K562 (cell line): ENCODE data around the gene HES4. TPM values are rescaled to one million over a fixed set of nuclear protein-coding genes. Genes with fewer than 3 reads are reported as not detected.

Experiments used
- ATAC-seq: fragments of 200-7000 bp; cut with Tn5 transposase; 3 replicates; pipeline ENCODE4 v1.9.1; 2020; ENCODE audit warnings: moderate library complexity
- BruUV-seq: library from RNA; stranded (reverse); fragments of 400-500 nt; replicated peaks from 2 replicates; lab custom pipeline; 2021; lab: Mats Ljungman, UMichigan
- CTCF ChIA-PET: fragments of 300-600 bp; formaldehyde crosslinking; extraction: SDS; loops from one replicate; lab custom pipeline; 2021; ENCODE audit warnings: low intra/inter-chr PET ratio; lab: Yijun Ruan, JAX
- POLR2A ChIA-PET: fragments of 300-600, 350-650 bp; sonication (Branson Sonifier 250); formaldehyde crosslinking; extraction: SDS; loops from one replicate; lab custom pipeline; 2021; ENCODE audit warnings: antibody characterized with exemption, inconsistent platforms; lab: Yijun Ruan, JAX
- DNase-seq, 4 experiments: peaks; one replicate each; pipeline versions ENCODE4 v3.0.0 to v3.0.0-alpha.2; 2011 to 2018; ENCODE audit warnings: low spot score in 3 of 4, mixed read lengths in 3 of 4; ENCODE audit errors: extremely low read depth in 1 of 4
- FAIRE-seq: peaks from 2 replicates; lab custom pipeline; 2011; peaks lifted over from hg19 to GRCh38; lab: Jason Lieb, UNC
- H2AFZ ChIP-seq: 2 replicates; pipeline ENCODE4 v1.6.0; 2011; ENCODE audit warnings: low read depth, low read length, control low read depth, inconsistent platforms
- H3K27ac ChIP-seq: fragments of 200-600 bp; 3 replicates; pipeline ENCODE4 v1.8.0; 2011; ENCODE audit warnings: low read depth, mild to moderate bottlenecking, control low read depth, inconsistent platforms, low read length, moderate library complexity, mixed read lengths; ENCODE audit errors: extremely low read depth
- H3K27me3 ChIP-seq, 2 experiments: fragments of 300-600 bp in 1 of 2; 2 replicates in 1 of 2; 3 replicates in 1 of 2; pipeline versions ENCODE4 v1.6.0 to v1.8.0; 2011; ENCODE audit warnings: inconsistent platforms in 2 of 2, low read length in 2 of 2, mild to moderate bottlenecking in 1 of 2, mixed read lengths in 1 of 2, moderate library complexity in 1 of 2; ENCODE audit not compliant: control insufficient read depth in 2 of 2, insufficient read depth in 2 of 2
- H3K36me3 ChIP-seq: fragments of 300-600 bp; 3 replicates; pipeline ENCODE4 v1.8.0; 2011; ENCODE audit warnings: mild to moderate bottlenecking, low read length, inconsistent platforms; ENCODE audit not compliant: control insufficient read depth, insufficient read depth
- H3K4me1 ChIP-seq, 2 experiments: fragments of 200-600 bp in 1 of 2; replicated peaks in 1 of 2; 2 replicates in 1 of 2; 3 replicates in 1 of 2; pipeline versions ENCODE4 v1.5.1 to v1.8.0; 2011; ENCODE audit warnings: inconsistent platforms in 2 of 2, low read length in 2 of 2, mild to moderate bottlenecking in 1 of 2, mixed read lengths in 1 of 2, moderate library complexity in 1 of 2; ENCODE audit not compliant: control insufficient read depth in 2 of 2, insufficient read depth in 2 of 2
- H3K4me2 ChIP-seq: 2 replicates; pipeline ENCODE4 v1.6.1; 2011; ENCODE audit warnings: low read length, control low read depth, inconsistent platforms, mixed read lengths; ENCODE audit not compliant: insufficient read depth
- H3K4me3 ChIP-seq: fragments of 200-600 bp; sonication (generic), shearing (Covaris generic); 2 replicates; pipeline ENCODE4 v1.5.1; 2016; ENCODE audit warnings: control low read depth, inconsistent platforms
- H3K79me2 ChIP-seq: fragments of 200-600 bp; 3 replicates; pipeline ENCODE4 v1.8.0; 2011; ENCODE audit warnings: low read length, inconsistent platforms; ENCODE audit not compliant: control insufficient read depth, insufficient read depth
- H3K9ac ChIP-seq, 2 experiments: 2 replicates each; pipeline versions ENCODE4 v1.6.0 to v1.6.1; 2011; ENCODE audit warnings: low read depth in 2 of 2, low read length in 2 of 2, control low read depth in 1 of 2, inconsistent platforms in 1 of 2, mild to moderate bottlenecking in 1 of 2, mixed read lengths in 1 of 2; ENCODE audit not compliant: insufficient read depth in 1 of 2
- H3K9me1 ChIP-seq: one replicate; pipeline ENCODE4 v1.6.0; 2011; ENCODE audit warnings: inconsistent platforms, mild to moderate bottlenecking, low read length, moderate library complexity; ENCODE audit not compliant: control insufficient read depth, insufficient read depth
- H3K9me3 ChIP-seq: replicated peaks from 2 replicates; pipeline ENCODE4 v1.5.1; 2011; ENCODE audit warnings: low read depth, low read length, inconsistent platforms; ENCODE audit not compliant: control insufficient read depth, insufficient read depth
- H4K20me1 ChIP-seq: replicated peaks from 2 replicates; pipeline ENCODE4 v1.6.1; 2011; ENCODE audit warnings: low read length, inconsistent platforms, mixed read lengths; ENCODE audit not compliant: control insufficient read depth, insufficient read depth
- HMG20B ChIP-seq: fragments of 250-450 bp; sonication (Bioruptor Pico); IDR thresholded peaks from 2 replicates; pipeline ENCODE4 v1.5.0; 2021; ENCODE audit warnings: mild to moderate bottlenecking
- MYC ChIP-seq, 2 experiments: fragments of 250-450 bp in 1 of 2; sonication (Bioruptor Pico) in 1 of 2; IDR thresholded peaks; 2 replicates each; pipeline versions ENCODE4 v1.5.1 to v1.6.1; 2012 to 2021; ENCODE audit warnings: low read depth in 2 of 2, borderline replicate concordance in 1 of 2, improper control_type of control experiment in 1 of 2, low read length in 1 of 2, mild to moderate bottlenecking in 1 of 2, moderate library complexity in 1 of 2
- NCOA2 ChIP-seq, 2 experiments: fragments of 450-650 bp; IDR thresholded peaks; 2 replicates each; pipeline ENCODE4 v1.6.1; 2018; ENCODE audit warnings: mild to moderate bottlenecking in 2 of 2, moderate library complexity in 1 of 2; ENCODE audit not compliant: partially characterized antibody in 2 of 2
- SMARCA4 ChIP-seq: fragments of 450-650 bp; IDR thresholded peaks from 2 replicates; pipeline ENCODE4 v1.6.1; 2016
- ZNF140 ChIP-seq: fragments of 250-450 bp; sonication (Bioruptor Pico); IDR thresholded peaks from 2 replicates; pipeline ENCODE4 v1.8.0; 2021; ENCODE audit warnings: moderate library complexity, mild to moderate bottlenecking, inconsistent platforms
- ZNF589 ChIP-seq: fragments of 200-800 bp; sonication (Bioruptor generic); IDR thresholded peaks from 2 replicates; pipeline ENCODE4 v1.6.1; 2016; ENCODE audit warnings: low read depth, missing genetic modification characterization, missing compliant biosample characterization
- WGBS: fragments of 100-300 bp; shearing (Covaris generic); methylation state at CpG from one replicate; pipeline ENCODE4 v1.1.6; 2016; ENCODE audit warnings: low coverage, mixed read lengths; ENCODE audit not compliant: insufficient coverage; ENCODE audit errors: missing lambda C conversion rate; 5-methylcytosine and 5-hydroxymethylcytosine counted together
- in situ Hi-C: fragments of 300-500 bp; cut with MboI; formaldehyde crosslinking; loops from 4 replicates; pipeline ENCODE4 v1.15.0; 2018; ENCODE audit warnings: inconsistent platforms, mixed read lengths
- intact Hi-C: fragments of 100-400 bp; cut with micrococcal nuclease; formaldehyde crosslinking; loops from 2 replicates; pipeline ENCODE4 v1.14.2; 2022
- polyA plus RNA-seq, 8 experiments: library from polyadenylated mRNA; depleted of rRNA in 4 of 8; stranded (reverse) in 5 of 8; unstranded in 3 of 8; fragments of >200 nt; fragmentation: Nextera tagmentation in 2 of 8; fragmentation: Illumina TruSeq in 1 of 8; extraction: Ambion mirVana in 2 of 8; extraction: Trizol in 1 of 8; gene quantifications; 2 replicates each; pipeline versions ENCODE4 v1.2.1 to v1.2.3, GENCODE V29; 2011 to 2014; ENCODE audit warnings: inconsistent platforms in 1 of 8, missing spikeins in 1 of 8
- total RNA-seq, 7 experiments: library from RNA; depleted of rRNA in 6 of 7; stranded (reverse); fragments of >200 nt in 6 of 7; fragmentation: Illumina TruSeq in 2 of 7; extraction: Trizol in 2 of 7; gene quantifications; 2 replicates each; pipeline versions ENCODE4 v1.2.1 to v1.2.3, GENCODE V29; 2011 to 2021; ENCODE audit warnings: low replicate concordance in 1 of 7
- TF ChIP-seq, protein P1 (sequence below): sonication (generic); IDR thresholded peaks from 2 replicates; pipeline ENCODE4 v1.6.1; 2016
- TF ChIP-seq, protein P2 (sequence below), 2 experiments: fragments of 450-650 bp; IDR thresholded peaks; 2 replicates each; pipeline ENCODE4 v1.6.1; 2016; ENCODE audit warnings: mild to moderate bottlenecking in 2 of 2, borderline replicate concordance in 1 of 2, low read depth in 1 of 2, moderate library complexity in 1 of 2
- TF ChIP-seq, protein P3 (sequence below): sonication (generic); formaldehyde crosslinking; IDR thresholded peaks from 2 replicates; pipeline ENCODE4 v1.5.0; 2020; ENCODE audit warnings: missing genetic modification reagents

HES4 gene
- total and polyA plus RNA-seq, 9 of the 15 experiments (the other 6 are each of a cell fraction or from before 2014, with no cell fraction given), result 0.21 to 43.7 (median 5.3) TPM; not detected in 2

DNA sequence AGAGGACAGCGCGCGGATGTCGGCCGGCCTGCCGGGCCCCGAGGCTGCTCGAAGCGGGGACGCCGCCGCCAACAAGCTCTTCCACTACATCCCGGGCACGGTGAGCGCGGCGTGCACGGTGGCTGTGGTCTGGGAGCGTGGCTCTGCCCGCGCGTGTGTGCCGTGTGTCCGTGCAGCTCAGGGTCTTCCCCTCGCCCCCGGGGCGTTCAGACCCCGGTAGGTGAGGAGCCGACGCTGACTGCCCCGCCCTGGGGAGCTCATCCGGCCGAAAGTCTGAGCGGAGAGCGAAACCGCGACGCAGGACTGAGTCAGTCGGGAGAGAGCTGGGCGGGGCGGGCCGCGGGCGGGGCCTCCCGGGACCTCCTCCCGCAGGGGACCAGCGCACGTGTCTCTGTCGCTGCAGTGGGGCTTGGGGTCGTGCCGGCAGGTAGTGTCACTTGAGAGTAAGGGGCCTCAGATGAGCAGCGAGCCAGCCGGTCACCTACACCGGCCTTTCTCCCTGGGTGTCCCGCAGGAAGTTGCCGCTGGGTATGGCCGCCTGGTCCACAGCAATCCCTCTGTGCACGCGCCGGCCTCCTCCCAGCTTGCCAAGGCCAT, 33.1 kb downstream of the HES4 start:
- in situ Hi-C loops, result no loop called here
- H3K36me3 ChIP-seq, result peaks cover 37% of the 10 kb centered on the region; the same call in 2 of the 3 replicates
- BruUV-seq, result no TSS peak
- peaks cover 14 to 73% of the 10 kb centered on the region in 2 experiments; a peak in 4 of 5 replicates for H3K4me1 ChIP-seq
- H3K4me3 ChIP-seq, result peak overlapping the region; percentile 54
- DNase-seq, result peak; percentile 90 to 92 (median 92)
- H3K27me3 ChIP-seq, result peaks cover 0 to 4% of the 10 kb centered on the region in 2 experiments; a peak in 2 of 5 replicates
- peak overlapping the region; percentile 98 for H2AFZ ChIP-seq
- POLR2A ChIA-PET, result interaction anchor here (0.5 to 1.8 kb wide), 11 partner anchors 9 to 188 kb away, joined by 3 to 10 read pairs (median 3); no protein-coding TSS in a partner anchor
- WGBS, result 4% methylated on average over 57 of the region's 60 CpGs
- peaks cover 6% of the 10 kb centered on the region for H3K9me3 ChIP-seq
- no peaks in the 10 kb centered on the region for H3K9me1 ChIP-seq
- intact Hi-C loops, result no loop called here
- FAIRE-seq, result peak; percentile 92
- peak overlapping the region; percentile 94 for H3K4me2 ChIP-seq
- H4K20me1 ChIP-seq, result no peaks in the 10 kb centered on the region
- peaks cover under 1% of the 10 kb centered on the region; the same call in 1 of the 3 replicates for H3K79me2 ChIP-seq
- peak overlapping the region; percentile 64 to 90 for H3K9ac ChIP-seq
- peak overlapping the region; percentile 71 for H3K27ac ChIP-seq
- ATAC-seq, result peak; percentile 96
- CTCF ChIA-PET, result no interaction called here
- TF ChIP-seq ZNF589 (CRISPR knock-in tag) (no peak), SMARCA4 (no peak), NCOA2 (IDR thresholded peaks at IDR 0.05; ENCODE audit: partially characterized antibody in 2 of 2) (no peak), HMG20B (no peak), MYC (IDR thresholded peaks at IDR 0.05; ENCODE audit: low read depth, low read length) (peak; percentile 70), MYC (CRISPR knock-in tag; IDR thresholded peaks at IDR 0.05; ENCODE audit: borderline replicate concordance, low read depth) (peak; percentile 13; the same call in 1 of the 2 replicates), ZNF140 (CRISPR knock-in tag) (no peak)
- TF ChIP-seq, protein P1, sequence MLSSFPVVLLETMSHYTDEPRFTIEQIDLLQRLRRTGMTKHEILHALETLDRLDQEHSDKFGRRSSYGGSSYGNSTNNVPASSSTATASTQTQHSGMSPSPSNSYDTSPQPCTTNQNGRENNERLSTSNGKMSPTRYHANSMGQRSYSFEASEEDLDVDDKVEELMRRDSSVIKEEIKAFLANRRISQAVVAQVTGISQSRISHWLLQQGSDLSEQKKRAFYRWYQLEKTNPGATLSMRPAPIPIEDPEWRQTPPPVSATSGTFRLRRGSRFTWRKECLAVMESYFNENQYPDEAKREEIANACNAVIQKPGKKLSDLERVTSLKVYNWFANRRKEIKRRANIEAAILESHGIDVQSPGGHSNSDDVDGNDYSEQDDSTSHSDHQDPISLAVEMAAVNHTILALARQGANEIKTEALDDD, result no peak
- TF ChIP-seq, protein P2, sequence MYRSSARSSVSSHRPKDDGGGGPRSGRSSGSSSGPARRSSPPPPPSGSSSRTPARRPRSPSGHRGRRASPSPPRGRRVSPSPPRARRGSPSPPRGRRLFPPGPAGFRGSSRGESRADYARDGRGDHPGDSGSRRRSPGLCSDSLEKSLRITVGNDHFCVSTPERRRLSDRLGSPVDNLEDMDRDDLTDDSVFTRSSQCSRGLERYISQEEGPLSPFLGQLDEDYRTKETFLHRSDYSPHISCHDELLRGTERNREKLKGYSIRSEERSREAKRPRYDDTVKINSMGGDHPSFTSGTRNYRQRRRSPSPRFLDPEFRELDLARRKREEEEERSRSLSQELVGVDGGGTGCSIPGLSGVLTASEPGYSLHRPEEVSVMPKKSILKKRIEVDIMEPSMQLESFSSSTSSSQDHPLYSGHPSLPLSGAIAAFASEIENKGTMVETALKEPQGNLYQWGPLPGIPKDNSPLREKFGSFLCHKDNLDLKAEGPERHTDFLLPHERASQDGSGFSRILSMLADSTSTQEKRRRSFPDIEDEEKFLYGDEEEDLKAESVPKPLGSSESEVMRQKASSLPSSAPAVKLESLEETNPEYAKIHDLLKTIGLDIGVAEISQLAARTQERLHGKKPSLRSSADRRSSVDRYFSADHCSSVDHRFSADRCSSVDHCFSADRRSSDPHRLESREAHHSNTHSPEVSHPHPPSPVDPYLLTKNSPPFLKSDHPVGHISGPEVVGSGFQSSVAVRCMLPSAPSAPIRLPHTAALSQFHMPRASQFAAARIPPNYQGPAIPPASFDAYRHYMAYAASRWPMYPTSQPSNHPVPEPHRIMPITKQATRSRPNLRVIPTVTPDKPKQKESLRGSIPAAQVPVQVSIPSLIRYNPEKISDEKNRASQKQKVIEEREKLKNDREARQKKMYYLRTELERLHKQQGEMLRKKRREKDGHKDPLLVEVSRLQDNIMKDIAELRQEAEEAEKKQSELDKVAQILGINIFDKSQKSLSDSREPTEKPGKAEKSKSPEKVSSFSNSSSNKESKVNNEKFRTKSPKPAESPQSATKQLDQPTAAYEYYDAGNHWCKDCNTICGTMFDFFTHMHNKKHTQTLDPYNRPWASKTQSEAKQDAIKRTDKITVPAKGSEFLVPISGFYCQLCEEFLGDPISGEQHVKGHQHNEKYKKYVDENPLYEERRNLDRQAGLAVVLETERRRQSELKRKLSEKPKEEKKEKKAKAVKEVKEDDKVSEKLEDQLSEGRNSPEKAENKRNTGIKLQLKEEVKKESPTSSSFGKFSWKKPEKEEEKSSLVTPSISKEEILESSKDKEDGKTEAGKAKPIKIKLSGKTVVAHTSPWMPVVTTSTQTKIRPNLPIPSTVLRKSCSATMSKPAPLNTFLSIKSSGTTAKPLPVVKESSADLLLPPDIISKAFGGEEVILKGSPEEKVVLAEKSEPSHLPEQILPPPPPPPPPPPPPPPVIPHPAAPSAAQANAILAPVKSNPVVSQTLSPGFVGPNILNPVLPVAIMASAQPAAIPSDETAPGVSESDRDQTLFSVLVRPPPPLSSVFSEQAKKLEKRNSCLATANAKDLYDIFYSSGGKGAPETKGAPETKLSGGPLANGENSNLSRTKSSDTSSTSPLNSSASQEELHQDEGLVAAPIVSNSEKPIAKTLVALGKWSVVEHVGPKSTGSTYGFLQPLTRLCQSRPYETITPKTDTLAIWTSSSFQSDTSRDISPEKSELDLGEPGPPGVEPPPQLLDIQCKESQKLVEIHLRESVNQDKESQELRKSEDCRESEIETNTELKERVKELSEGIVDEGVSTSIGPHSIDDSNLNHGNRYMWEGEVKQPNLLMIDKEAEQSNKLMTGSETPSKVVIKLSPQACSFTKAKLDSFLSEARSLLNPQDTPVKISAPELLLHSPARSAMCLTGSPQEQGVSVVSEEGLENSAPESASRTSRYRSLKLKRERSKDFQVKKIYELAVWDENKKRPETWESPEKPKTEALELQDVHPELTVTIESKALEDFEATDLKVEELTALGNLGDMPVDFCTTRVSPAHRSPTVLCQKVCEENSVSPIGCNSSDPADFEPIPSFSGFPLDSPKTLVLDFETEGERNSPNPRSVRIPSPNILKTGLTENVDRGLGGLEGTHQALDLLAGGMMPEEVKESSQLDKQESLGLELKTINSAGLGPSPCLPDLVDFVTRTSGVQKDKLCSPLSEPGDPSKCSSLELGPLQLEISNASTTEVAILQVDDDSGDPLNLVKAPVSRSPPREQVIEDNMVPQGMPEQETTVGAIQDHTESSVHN (IDR thresholded peaks at IDR 0.05; ENCODE audit: borderline replicate concordance in 1 of 2, low read depth in 1 of 2), result no peak
- TF ChIP-seq, protein P3, sequence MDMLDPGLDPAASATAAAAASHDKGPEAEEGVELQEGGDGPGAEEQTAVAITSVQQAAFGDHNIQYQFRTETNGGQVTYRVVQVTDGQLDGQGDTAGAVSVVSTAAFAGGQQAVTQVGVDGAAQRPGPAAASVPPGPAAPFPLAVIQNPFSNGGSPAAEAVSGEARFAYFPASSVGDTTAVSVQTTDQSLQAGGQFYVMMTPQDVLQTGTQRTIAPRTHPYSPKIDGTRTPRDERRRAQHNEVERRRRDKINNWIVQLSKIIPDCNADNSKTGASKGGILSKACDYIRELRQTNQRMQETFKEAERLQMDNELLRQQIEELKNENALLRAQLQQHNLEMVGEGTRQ (CRISPR knock-in tag), result peak; percentile 38; the same call in 1 of the 2 replicates
